ENCODE data around the gene WWP2. TPM values are rescaled to one million over a fixed set of nuclear protein-coding genes. Genes with fewer than 3 reads are reported as not detected.
"Not testable (repeated sequence)": the region's sequence is repeated elsewhere in the genome, so short reads cannot be mapped to it uniquely, and the experiment has no call there.

WWP2 gene
- polyA plus RNA-seq, 3 donors, result 29.6 to 54.4 (median 46.0) TPM

GRCh38 chr16:69972120-69972519 lies 210.0 kb downstream of the WWP2 start:
- H3K27ac Mint-ChIP-seq; H3K4me1 ChIP-seq (ENCODE audit: control insufficient read depth in 1 of 2, insufficient read depth in 2 of 2, low read length in 2 of 2); H3K4me2 ChIP-seq (replicated peaks; ENCODE audit: extremely low read depth, low read length, poor library complexity, severe bottlenecking); DNase-seq; H3K4me3 Mint-ChIP-seq; intact Hi-C loops (cut with micrococcal nuclease); H3K9me3 Mint-ChIP-seq; H3K27me3 ChIP-seq (ENCODE audit: control insufficient read depth in 2 of 2, insufficient read depth in 2 of 2, low read length in 2 of 2); H3K4me3 ChIP-seq (replicated peaks in 1 of 3; ENCODE audit: low read depth in 2 of 3, low read length in 3 of 3); H3K4me1 Mint-ChIP-seq; H3K9ac ChIP-seq (ENCODE audit: insufficient read depth, low read length, poor library complexity, severe bottlenecking); H3K27ac ChIP-seq (ENCODE audit: low read depth in 1 of 2, low read length in 2 of 2); H3K79me2 ChIP-seq (ENCODE audit: insufficient read depth, low read length); H3K36me3 Mint-ChIP-seq; H2AFZ ChIP-seq (ENCODE audit: insufficient read depth, low read depth, low read length, poor library complexity, severe bottlenecking); H3K27me3 Mint-ChIP-seq (ENCODE audit: low read depth in 3 of 3); H4K20me1 ChIP-seq (ENCODE audit: insufficient read depth, low read length); H3K36me3 ChIP-seq (replicated peaks in 1 of 2; ENCODE audit: control insufficient read depth in 1 of 2, insufficient read depth in 2 of 2, low read length in 2 of 2); H3K9me3 ChIP-seq (replicated peaks in 1 of 2; ENCODE audit: control insufficient read depth in 1 of 2, insufficient read depth in 1 of 2, low read length in 2 of 2): not testable (repeated sequence)
- WGBS (ENCODE audit: insufficient coverage), result no CpG with 5 or more reads among the region's 7 CpGs

GRCh38 chr16:69972935-69973334 lies 210.8 kb downstream of the WWP2 start:
- H2AFZ ChIP-seq (ENCODE audit: insufficient read depth, low read depth, low read length, poor library complexity, severe bottlenecking); H3K36me3 Mint-ChIP-seq; H3K9me3 ChIP-seq (replicated peaks in 1 of 2; ENCODE audit: control insufficient read depth in 1 of 2, insufficient read depth in 1 of 2, low read length in 2 of 2); DNase-seq; H3K27me3 Mint-ChIP-seq (ENCODE audit: low read depth in 3 of 3); H3K4me3 ChIP-seq (replicated peaks in 1 of 3; ENCODE audit: low read depth in 2 of 3, low read length in 3 of 3); H3K27ac Mint-ChIP-seq; H3K79me2 ChIP-seq (ENCODE audit: insufficient read depth, low read length); H3K36me3 ChIP-seq (replicated peaks in 1 of 2; ENCODE audit: control insufficient read depth in 1 of 2, insufficient read depth in 2 of 2, low read length in 2 of 2); H3K4me1 Mint-ChIP-seq; H3K4me3 Mint-ChIP-seq; H3K4me1 ChIP-seq (ENCODE audit: control insufficient read depth in 1 of 2, insufficient read depth in 2 of 2, low read length in 2 of 2); H3K27ac ChIP-seq (ENCODE audit: low read depth in 1 of 2, low read length in 2 of 2); H3K4me2 ChIP-seq (replicated peaks; ENCODE audit: extremely low read depth, low read length, poor library complexity, severe bottlenecking); H3K9me3 Mint-ChIP-seq; intact Hi-C loops (cut with micrococcal nuclease); H3K9ac ChIP-seq (ENCODE audit: insufficient read depth, low read length, poor library complexity, severe bottlenecking); H3K27me3 ChIP-seq (ENCODE audit: control insufficient read depth in 2 of 2, insufficient read depth in 2 of 2, low read length in 2 of 2); H4K20me1 ChIP-seq (ENCODE audit: insufficient read depth, low read length): not testable (repeated sequence)
- WGBS (ENCODE audit: insufficient coverage), result no CpG with 5 or more reads among the region's 8 CpGs

GRCh38 chr16:69985196-69985595 lies 223.1 kb downstream of the WWP2 start:
- H3K4me3 ChIP-seq (replicated peaks in 1 of 3; ENCODE audit: low read depth in 2 of 3, low read length in 3 of 3); H3K9me3 ChIP-seq (replicated peaks in 1 of 2; ENCODE audit: control insufficient read depth in 1 of 2, insufficient read depth in 1 of 2, low read length in 2 of 2); H3K27ac Mint-ChIP-seq; H3K27me3 ChIP-seq (ENCODE audit: control insufficient read depth in 2 of 2, insufficient read depth in 2 of 2, low read length in 2 of 2); H4K20me1 ChIP-seq (ENCODE audit: insufficient read depth, low read length); H3K79me2 ChIP-seq (ENCODE audit: insufficient read depth, low read length); H3K27me3 Mint-ChIP-seq (ENCODE audit: low read depth in 3 of 3); H3K36me3 ChIP-seq (replicated peaks in 1 of 2; ENCODE audit: control insufficient read depth in 1 of 2, insufficient read depth in 2 of 2, low read length in 2 of 2); H3K27ac ChIP-seq (ENCODE audit: low read depth in 1 of 2, low read length in 2 of 2); H2AFZ ChIP-seq (ENCODE audit: insufficient read depth, low read depth, low read length, poor library complexity, severe bottlenecking); H3K9me3 Mint-ChIP-seq; DNase-seq; H3K9ac ChIP-seq (ENCODE audit: insufficient read depth, low read length, poor library complexity, severe bottlenecking); H3K4me1 ChIP-seq (ENCODE audit: control insufficient read depth in 1 of 2, insufficient read depth in 2 of 2, low read length in 2 of 2); H3K4me3 Mint-ChIP-seq; H3K4me1 Mint-ChIP-seq; H3K4me2 ChIP-seq (replicated peaks; ENCODE audit: extremely low read depth, low read length, poor library complexity, severe bottlenecking); intact Hi-C loops (cut with micrococcal nuclease): not testable (repeated sequence)
- peaks cover 18 to 35% of the 10 kb centered on the region in 2 donors for H3K36me3 Mint-ChIP-seq
- WGBS (ENCODE audit: insufficient coverage), result no CpG with 5 or more reads among the region's 1 CpG

Small RNA genes within 50 kb of the gene (small RNA-seq; reads per million reads assigned to genes)
- not detected for gene AC026468.1 (ENCODE audit: insufficient read length, low read depth)
- 334 reads per million, percentile 98 among the genes with 10 or more reads in this experiment for gene MIR140 (ENCODE audit: insufficient read length, low read depth)
- gene RF00091 (ENCODE audit: insufficient read length, low read depth), result 1.2 reads per million

Other genes starting within 250 kb of the WWP2 start
- 1 to 10 TPM; 2.4 to 6.9 (median 2.5) TPM for gene NFAT5, start 196.4 kb upstream of the WWP2 start, polyA plus RNA-seq
- 1 to 10 TPM in 2 of 3 donors, under 1 TPM in 1; 0.51 to 3.9 (median 3.0) TPM for gene NQO1, start 35.8 kb upstream of the WWP2 start, polyA plus RNA-seq
- 10 to 100 TPM; 15.7 to 27.5 (median 18.0) TPM for gene NOB1, start 7.4 kb upstream of the WWP2 start, polyA plus RNA-seq
- 1 to 10 TPM in 1 of 3 donors, not detected in 2; 2.7 TPM for gene CLEC18A, start 189.0 kb downstream of the WWP2 start, polyA plus RNA-seq